Measurements from ENCODE around the gene POLR1D.

The POLR1D gene

GRCh38 chr13:27638521-27638920 is 16.8 kb downstream of the POLR1D start:
- DNase-seq (ENCODE audit: low spot score): peak; percentile 46

- no peak for DNase-seq (ENCODE audit: low spot score)
Observed at GRCh38 chr13:27639186-27639585, 17.5 kb downstream of the POLR1D start.

- no peak for DNase-seq (ENCODE audit: low spot score)
Observed at GRCh38 chr13:27641711-27642502, 20.2 kb downstream of the POLR1D start.

GRCh38 chr13:27643334-27644132 is 21.8 kb downstream of the POLR1D start:
- DNase-seq (ENCODE audit: low spot score): no peak

- peak; percentile 68 for DNase-seq (ENCODE audit: low spot score)
Observed at GRCh38 chr13:27644302-27644701, 22.6 kb downstream of the POLR1D start.

GRCh38 chr13:27650312-27650711 is 28.6 kb downstream of the POLR1D start:
- no peak for DNase-seq (ENCODE audit: low spot score)

- no peak for DNase-seq (ENCODE audit: low spot score)
Observed at GRCh38 chr13:27654059-27654458, 32.4 kb downstream of the POLR1D start.

- no peak for DNase-seq (ENCODE audit: low spot score)
Observed at GRCh38 chr13:27654816-27655215, 33.1 kb downstream of the POLR1D start.

- no peak for DNase-seq (ENCODE audit: low spot score)
Observed at GRCh38 chr13:27657724-27658123, 36.0 kb downstream of the POLR1D start.

- peak; percentile 15 for DNase-seq (ENCODE audit: low spot score)
Observed at GRCh38 chr13:27658546-27658945, 36.9 kb downstream of the POLR1D start.

GRCh38 chr13:27659145-27659865 is 37.6 kb downstream of the POLR1D start:
- no peak for DNase-seq (ENCODE audit: low spot score)

- no peak for DNase-seq (ENCODE audit: low spot score)
Observed at GRCh38 chr13:27660511-27660910, 38.8 kb downstream of the POLR1D start.

- DNase-seq (ENCODE audit: low spot score): no peak
Observed at GRCh38 chr13:27661017-27661416, 39.3 kb downstream of the POLR1D start.

- no peak for DNase-seq (ENCODE audit: low spot score)
Observed at GRCh38 chr13:27662738-27663470, 41.2 kb downstream of the POLR1D start.

- no peak for DNase-seq (ENCODE audit: low spot score)
Observed at GRCh38 chr13:27663947-27664346, 42.3 kb downstream of the POLR1D start.

GRCh38 chr13:27665333-27665732 is 43.6 kb downstream of the POLR1D start:
- peak; percentile 18 for DNase-seq (ENCODE audit: low spot score)

- DNase-seq (ENCODE audit: low spot score): no peak
Observed at GRCh38 chr13:27665761-27666160, 44.1 kb downstream of the POLR1D start.

- DNase-seq (ENCODE audit: low spot score): no peak
Observed at GRCh38 chr13:27666951-27667350, 45.3 kb downstream of the POLR1D start.

GRCh38 chr13:27667946-27668345 is 46.3 kb downstream of the POLR1D start:
- DNase-seq (ENCODE audit: low spot score): no peak

- DNase-seq (ENCODE audit: low spot score): no peak
Observed at GRCh38 chr13:27670861-27671260, 49.2 kb downstream of the POLR1D start.

GRCh38 chr13:27672025-27672424 is 50.3 kb downstream of the POLR1D start:
- DNase-seq (ENCODE audit: low spot score): no peak

All from AG08395 (cell line).